Fibroblast of skin of right biceps (primary cell): ENCODE data around the gene SLC25A25.
"Not testable (repeated sequence)": the region's sequence is repeated elsewhere in the genome, so short reads cannot be mapped to it uniquely, and the experiment has no call there.

ENCODE experiments used
- DNase-seq: peaks from one replicate; pipeline ENCODE4 v3.0.0-alpha.2; 2013

The SLC25A25 gene

DNA sequence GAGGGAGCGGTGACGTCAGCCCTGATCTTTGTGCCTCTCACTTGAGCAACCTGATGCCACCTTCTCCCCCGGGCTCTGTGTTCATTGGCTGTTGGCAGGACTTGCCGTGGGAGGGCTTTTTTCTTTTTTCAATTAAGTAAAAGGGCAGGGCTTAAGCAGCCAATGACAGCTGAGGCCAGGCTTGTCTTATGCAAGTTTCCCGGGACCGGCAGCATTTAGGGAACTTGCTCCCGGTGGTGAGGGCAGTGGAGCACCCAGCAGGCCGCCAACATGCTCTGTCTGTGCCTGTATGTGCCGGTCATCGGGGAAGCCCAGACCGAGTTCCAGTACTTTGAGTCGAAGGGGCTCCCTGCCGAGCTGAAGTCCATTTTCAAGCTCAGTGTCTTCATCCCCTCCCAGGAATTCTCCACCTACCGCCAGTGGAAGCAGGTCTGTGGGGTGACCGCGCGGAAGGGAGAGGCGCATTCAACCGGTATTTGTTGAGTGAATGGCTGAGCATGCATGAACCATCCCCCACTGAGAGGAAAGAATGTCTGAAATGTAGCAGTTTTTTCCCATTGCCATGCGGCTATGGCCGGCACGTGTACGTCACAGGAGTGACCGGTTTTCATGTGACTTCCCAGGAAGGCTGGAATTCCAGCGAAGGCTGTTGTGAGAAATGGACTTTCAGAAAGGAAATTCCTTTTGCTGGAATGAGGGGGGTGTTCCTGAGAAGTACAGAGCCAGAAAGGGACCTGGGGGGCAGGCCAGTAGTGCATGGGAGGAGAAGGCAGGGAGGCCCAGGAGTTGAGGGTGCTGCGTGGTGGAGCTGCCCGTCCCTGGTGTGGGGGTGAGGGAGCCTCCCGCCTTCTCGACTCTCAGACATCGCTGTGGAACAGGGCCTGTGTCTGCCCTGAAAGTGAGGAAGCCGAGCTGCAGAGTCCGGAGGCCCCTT lies 30.5 kb downstream of the SLC25A25 start:
- DNase-seq, result peak; percentile 97

DNA sequence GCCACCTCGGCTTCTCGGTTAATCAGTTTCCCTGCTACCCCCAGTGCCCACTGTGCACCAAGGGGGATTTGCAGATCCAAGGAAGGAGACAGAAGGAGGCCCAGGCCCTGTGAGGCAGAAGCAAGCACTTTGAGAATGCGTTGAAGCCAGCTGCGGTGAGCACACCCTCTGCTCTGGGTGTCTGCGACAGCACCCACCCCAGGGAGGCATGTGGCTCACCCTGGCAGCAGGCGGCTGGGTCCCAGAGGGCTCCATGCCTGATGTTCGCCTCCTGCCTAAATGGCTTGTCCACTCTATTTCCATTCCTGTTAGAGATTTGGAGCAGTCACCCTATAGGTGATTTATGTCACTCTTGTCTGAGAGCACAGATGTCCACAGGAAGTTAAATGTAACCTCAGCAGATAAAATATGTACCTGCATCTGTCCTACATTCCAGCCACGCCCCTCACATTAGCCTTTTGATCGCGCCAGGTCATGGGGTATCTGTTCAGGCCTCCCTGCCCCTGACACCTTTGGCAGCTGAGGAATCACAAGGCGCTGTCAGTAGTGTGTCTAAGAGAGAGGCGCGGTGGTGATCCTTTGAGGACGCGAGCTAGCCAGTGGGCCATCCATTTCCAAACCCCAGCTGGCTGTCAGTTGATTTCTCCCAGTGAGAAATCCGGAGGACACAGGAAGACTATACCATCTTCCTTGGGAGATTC lies 31.3 kb downstream of the SLC25A25 start:
- peak; percentile 30 for DNase-seq

DNA sequence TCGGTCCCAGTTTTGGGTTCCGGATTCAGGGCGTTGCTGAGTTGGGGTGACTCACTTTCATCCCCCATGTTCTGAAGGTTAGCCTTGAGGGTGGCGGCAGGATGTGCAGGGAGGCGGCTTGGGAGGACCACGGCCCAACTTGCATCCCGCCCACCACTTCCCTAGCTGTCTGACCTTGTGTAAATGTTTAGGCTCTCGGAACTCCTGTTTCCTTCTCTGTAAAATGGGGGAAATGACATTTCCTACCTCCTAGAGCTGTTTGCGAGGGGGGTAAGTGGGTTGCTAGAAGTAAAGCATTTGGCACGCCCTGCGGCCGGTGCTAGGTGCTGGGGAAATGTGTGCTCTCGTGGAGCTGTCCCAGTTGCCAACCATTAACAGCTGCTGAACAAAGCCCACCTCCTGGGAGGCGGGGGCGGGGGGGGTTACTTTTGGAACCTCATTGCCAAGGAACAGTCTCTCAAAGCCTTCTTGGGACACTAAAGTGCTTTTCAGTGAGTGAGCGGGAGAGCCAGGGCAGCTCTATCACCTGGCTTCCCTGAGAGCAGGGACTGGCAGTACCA lies 32.0 kb downstream of the SLC25A25 start:
- peak; percentile 28 for DNase-seq

GRCh38 chr9:128100581-128100980 lies 32.5 kb downstream of the SLC25A25 start:
- DNase-seq, result no peak

- DNase-seq, result no peak
These were observed 33.2 kb downstream of the SLC25A25 start for GRCh38 chr9:128101231-128101661.

GRCh38 chr9:128101690-128102089 lies 33.7 kb downstream of the SLC25A25 start:
- no peak for DNase-seq

DNA sequence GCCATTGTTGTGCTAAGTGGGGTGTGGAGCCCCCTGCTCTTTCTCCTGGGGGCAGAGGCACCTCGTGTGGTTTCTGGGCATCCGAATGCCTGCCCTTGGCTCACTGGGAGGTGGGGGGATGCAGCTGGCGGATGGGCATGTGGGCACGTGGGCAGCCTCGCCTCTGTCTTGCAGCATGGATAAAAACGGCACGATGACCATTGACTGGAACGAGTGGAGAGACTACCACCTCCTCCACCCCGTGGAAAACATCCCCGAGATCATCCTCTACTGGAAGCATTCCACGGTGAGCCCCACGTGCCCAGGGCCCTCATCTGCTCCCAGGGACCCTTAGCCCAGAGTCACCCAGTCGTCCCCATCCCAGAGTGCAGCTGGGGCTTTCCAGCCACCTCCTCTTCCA lies 34.2 kb downstream of the SLC25A25 start:
- DNase-seq, result no peak

GRCh38 chr9:128102861-128103588 lies 35.0 kb downstream of the SLC25A25 start:
- no peak for DNase-seq

DNA sequence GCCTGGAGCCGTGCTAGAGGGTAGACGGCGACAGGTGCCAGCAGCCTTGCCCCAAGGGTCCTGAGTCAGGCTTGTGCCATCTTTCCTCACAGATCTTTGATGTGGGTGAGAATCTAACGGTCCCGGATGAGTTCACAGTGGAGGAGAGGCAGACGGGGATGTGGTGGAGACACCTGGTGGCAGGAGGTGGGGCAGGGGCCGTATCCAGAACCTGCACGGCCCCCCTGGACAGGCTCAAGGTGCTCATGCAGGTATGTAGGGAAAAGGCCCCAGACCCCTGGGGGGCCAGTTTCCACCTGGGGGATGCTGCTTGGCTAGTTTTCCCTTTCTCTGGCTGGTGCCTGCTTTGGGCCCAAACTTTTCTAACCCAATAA lies 35.5 kb downstream of the SLC25A25 start:
- DNase-seq, result no peak

- DNase-seq, result no peak
These were observed 36.2 kb downstream of the SLC25A25 start for GRCh38 chr9:128104171-128104618.

- DNase-seq, result no peak
These were observed 37.6 kb downstream of the SLC25A25 start for GRCh38 chr9:128105538-128106175.

DNA sequence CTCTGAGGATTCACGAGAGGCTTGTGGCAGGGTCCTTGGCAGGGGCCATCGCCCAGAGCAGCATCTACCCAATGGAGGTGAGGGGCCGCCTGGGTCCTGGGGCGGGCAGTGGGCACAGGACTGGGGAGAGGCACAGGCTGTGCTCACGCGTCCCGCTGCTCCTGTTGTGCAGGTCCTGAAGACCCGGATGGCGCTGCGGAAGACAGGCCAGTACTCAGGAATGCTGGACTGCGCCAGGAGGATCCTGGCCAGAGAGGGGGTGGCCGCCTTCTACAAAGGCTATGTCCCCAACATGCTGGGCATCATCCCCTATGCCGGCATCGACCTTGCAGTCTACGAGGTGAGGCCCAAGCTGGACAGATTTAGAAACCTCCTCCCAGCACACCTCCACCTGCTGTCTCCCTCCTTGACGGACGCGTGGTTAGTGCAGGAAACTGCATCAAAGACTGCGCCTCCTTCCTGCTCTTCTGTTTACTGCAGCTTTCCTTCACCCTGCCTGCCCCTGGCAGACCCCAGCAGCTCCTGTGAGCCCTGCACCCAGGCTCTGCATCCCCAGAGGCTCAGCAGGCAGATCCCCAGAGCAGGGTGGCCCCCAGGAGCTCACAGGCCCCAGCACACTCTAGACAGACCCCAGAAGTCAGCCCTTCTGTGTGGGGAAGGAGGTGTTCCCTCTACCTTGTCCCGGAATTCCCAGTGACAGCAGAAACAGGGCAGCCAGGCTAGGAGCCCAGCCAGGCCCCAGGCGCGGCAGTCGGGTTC lies 38.3 kb downstream of the SLC25A25 start:
- no peak for DNase-seq

GRCh38 chr9:128106940-128107467 lies 39.0 kb downstream of the SLC25A25 start:
- no peak for DNase-seq

DNA sequence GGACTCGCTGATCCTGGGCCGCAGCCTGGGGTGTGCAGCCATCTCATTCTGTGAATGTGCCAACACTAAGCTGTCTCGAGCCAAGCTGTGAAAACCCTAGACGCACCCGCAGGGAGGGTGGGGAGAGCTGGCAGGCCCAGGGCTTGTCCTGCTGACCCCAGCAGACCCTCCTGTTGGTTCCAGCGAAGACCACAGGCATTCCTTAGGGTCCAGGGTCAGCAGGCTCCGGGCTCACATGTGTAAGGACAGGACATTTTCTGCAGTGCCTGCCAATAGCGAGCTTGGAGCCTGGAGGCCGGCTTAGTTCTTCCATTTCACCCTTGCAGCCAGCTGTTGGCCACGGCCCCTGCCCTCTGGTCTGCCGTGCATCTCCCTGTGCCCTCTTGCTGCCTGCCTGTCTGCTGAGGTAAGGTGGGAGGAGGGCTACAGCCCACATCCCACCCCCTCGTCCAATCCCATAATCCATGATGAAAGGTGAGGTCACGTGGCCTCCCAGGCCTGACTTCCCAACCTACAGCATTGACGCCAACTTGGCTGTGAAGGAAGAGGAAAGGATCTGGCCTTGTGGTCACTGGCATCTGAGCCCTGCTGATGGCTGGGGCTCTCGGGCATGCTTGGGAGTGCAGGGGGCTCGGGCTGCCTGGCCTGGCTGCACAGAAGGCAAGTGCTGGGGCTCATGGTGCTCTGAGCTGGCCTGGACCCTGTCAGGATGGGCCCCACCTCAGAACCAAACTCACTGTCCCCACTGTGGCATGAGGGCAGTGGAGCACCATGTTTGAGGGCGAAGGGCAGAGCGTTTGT lies 39.6 kb downstream of the SLC25A25 start:
- DNase-seq, result no peak

- DNase-seq, result no peak
These were observed 40.4 kb downstream of the SLC25A25 start for GRCh38 chr9:128108269-128109049.

DNA sequence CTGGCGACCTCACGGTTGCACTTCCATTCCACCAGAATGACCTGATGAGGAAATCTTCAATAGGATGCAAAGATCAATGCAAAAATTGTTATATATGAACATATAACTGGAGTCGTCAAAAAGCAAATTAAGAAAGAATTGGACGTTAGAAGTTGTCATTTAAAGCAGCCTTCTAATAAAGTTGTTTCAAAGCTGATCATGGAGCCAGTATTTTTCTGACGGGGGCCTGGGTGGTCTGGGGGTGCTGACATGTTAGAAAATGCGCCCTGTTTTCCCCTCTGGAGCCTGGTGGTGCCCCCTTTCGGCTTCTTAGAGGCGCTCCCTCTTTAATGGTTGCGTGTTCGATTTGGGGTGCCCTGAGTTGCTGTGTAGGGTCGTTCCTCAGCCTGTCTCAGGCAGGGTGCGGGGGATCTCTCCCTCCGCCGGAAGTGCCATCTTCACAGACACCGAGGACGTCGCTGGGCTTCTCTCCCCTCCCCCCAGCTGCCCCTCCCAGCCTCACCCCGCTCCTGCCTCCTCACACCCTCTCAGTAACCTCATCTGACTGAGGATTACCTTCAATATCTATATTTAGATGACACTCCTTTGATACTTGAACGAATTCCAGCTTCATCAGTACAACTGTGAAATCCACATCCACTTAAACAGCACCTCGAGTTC lies 41.1 kb downstream of the SLC25A25 start:
- DNase-seq, result no peak

DNA sequence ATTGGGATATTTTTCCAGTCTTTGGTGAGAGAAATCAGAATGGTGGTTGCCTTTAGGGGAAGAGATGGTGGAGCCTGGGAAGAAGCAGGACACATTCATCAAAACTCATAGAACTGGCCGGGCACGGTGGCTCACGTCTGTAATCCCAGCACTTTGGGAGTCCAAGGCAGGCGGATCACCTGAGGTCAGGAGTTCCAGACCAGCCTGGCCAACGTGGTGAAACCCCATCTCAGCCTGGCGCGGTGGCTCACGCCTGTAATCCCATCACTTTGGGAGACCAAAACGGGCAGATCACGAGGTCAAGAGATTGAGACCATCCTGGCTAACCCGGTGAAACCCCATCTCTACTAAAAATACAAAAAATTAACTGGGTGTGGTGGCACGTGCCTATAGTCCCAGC lies 43.7 kb downstream of the SLC25A25 start:
- not testable (repeated sequence) for DNase-seq

GRCh38 chr9:128113526-128114325 lies 45.7 kb downstream of the SLC25A25 start:
- DNase-seq, result no peak
